SK-N-SH treated with all-trans-retinoic acid at 6 μM for 48 hours (cell line): ENCODE data around the gene WWP2.

Experiments
- ATAC-seq: fragments of 200-7000 bp; cut with Tn5 transposase; 3 replicates; pipeline ENCODE4 v1.9.1; 2020; ENCODE audit warnings: mild to moderate bottlenecking, moderate library complexity
- ARNTL ChIP-seq: fragments of 450-650 bp; formaldehyde crosslinking; IDR thresholded peaks from 2 replicates; pipeline ENCODE4 v1.5.0; 2020; ENCODE audit warnings: low read depth, mild to moderate bottlenecking, moderate library complexity, borderline replicate concordance
- BACH2 ChIP-seq: fragments of 250-450 bp; sonication (Bioruptor Pico); IDR thresholded peaks from 2 replicates; pipeline ENCODE4 v1.9.0; 2021; ENCODE audit warnings: mild to moderate bottlenecking, borderline replicate concordance
- CSDC2 ChIP-seq: fragments of 250-450 bp; sonication (Bioruptor Pico); IDR thresholded peaks from 2 replicates; pipeline ENCODE4 v1.5.0; 2020; ENCODE audit warnings: mild to moderate bottlenecking, moderate library complexity
- ESRRG ChIP-seq: fragments of 250-450 bp; sonication (Bioruptor Pico); IDR thresholded peaks from 2 replicates; pipeline ENCODE4 v1.6.1; 2021; ENCODE audit warnings: mild to moderate bottlenecking
- GLIS3 ChIP-seq: fragments of 250-450 bp; sonication (Bioruptor Pico); IDR thresholded peaks from 2 replicates; pipeline ENCODE4 v1.5.0; 2020; ENCODE audit warnings: mild to moderate bottlenecking, moderate library complexity
- ISL1 ChIP-seq: fragments of 250-450 bp; sonication (Bioruptor Pico); IDR thresholded peaks from 2 replicates; pipeline ENCODE4 v2.1.2; 2022; ENCODE audit warnings: mild to moderate bottlenecking, moderate library complexity
- OSR1 ChIP-seq: fragments of 250-450 bp; sonication (Bioruptor Pico); IDR thresholded peaks from 2 replicates; pipeline ENCODE4 v1.8.0; 2022; ENCODE audit warnings: moderate library complexity, mild to moderate bottlenecking, inconsistent platforms
- PPARA ChIP-seq: fragments of 250-450 bp; sonication (Bioruptor Pico); IDR thresholded peaks from 2 replicates; pipeline ENCODE4 v1.5.0; 2020; ENCODE audit warnings: mild to moderate bottlenecking, borderline replicate concordance
- RARB ChIP-seq: fragments of 250-450 bp; sonication (Bioruptor Pico); IDR thresholded peaks from 2 replicates; pipeline ENCODE4 v1.8.0; 2021; ENCODE audit warnings: mild to moderate bottlenecking, moderate library complexity
- SNAI2 ChIP-seq: fragments of 250-450 bp; sonication (Bioruptor Pico); IDR thresholded peaks from 2 replicates; pipeline ENCODE4 v1.5.0; 2020; ENCODE audit warnings: mild to moderate bottlenecking, moderate library complexity
- TOX ChIP-seq: fragments of 250-450 bp; sonication (Bioruptor Pico); IDR thresholded peaks from 2 replicates; pipeline ENCODE4 v1.8.0; 2021; ENCODE audit warnings: mild to moderate bottlenecking, moderate library complexity, borderline replicate concordance
- ZC3H10 ChIP-seq: fragments of 250-450 bp; sonication (Bioruptor Pico); IDR thresholded peaks from 2 replicates; pipeline ENCODE4 v1.5.1; 2021; ENCODE audit warnings: mild to moderate bottlenecking, moderate library complexity
- ZFP3 ChIP-seq: fragments of 250-450 bp; sonication (Bioruptor Pico); IDR thresholded peaks from 2 replicates; pipeline ENCODE4 v1.5.0; 2020; ENCODE audit warnings: mild to moderate bottlenecking, moderate library complexity
- ZFP30 ChIP-seq: fragments of 450-650 bp; formaldehyde crosslinking; IDR thresholded peaks from 2 replicates; pipeline ENCODE4 v1.5.0; 2022; ENCODE audit warnings: mild to moderate bottlenecking, moderate library complexity
- ZNF565 ChIP-seq: fragments of 450-650 bp; formaldehyde crosslinking; conservative IDR thresholded peaks from 2 replicates; pipeline ENCODE4 v1.5.0; 2020; ENCODE audit warnings: low read depth, mild to moderate bottlenecking, moderate library complexity
- ZNF70 ChIP-seq: fragments of 450-650 bp; formaldehyde crosslinking; IDR thresholded peaks from 2 replicates; pipeline ENCODE4 v1.5.0; 2020; ENCODE audit warnings: mild to moderate bottlenecking, moderate library complexity
- ZNF8 ChIP-seq: fragments of 450-650 bp; formaldehyde crosslinking; IDR thresholded peaks from 2 replicates; pipeline ENCODE4 v1.5.0; 2020; ENCODE audit warnings: mild to moderate bottlenecking, moderate library complexity
- TF ChIP-seq, protein P1 (sequence below): fragments of 250-450 bp; sonication (Bioruptor Pico); IDR thresholded peaks from 2 replicates; pipeline ENCODE4 v1.8.0; 2021; ENCODE audit warnings: low read depth, mild to moderate bottlenecking, moderate library complexity, borderline replicate concordance
- TF ChIP-seq, protein P2 (sequence below): fragments of 250-450 bp; sonication (Bioruptor Pico); IDR thresholded peaks from 2 replicates; pipeline ENCODE4 v1.5.1; 2021; ENCODE audit warnings: mild to moderate bottlenecking, moderate library complexity
- TF ChIP-seq, protein P3 (sequence below): fragments of 250-450 bp; sonication (Bioruptor Pico); IDR thresholded peaks from 2 replicates; pipeline ENCODE4 v1.5.1; 2020; ENCODE audit warnings: low read depth, mild to moderate bottlenecking, moderate library complexity
- TF ChIP-seq, protein P4 (sequence below): fragments of 250-450 bp; sonication (Bioruptor Pico); IDR thresholded peaks from 2 replicates; pipeline ENCODE4 v1.5.0; 2020; ENCODE audit warnings: mild to moderate bottlenecking, moderate library complexity
- TF ChIP-seq, protein P5 (sequence below): fragments of 250-450 bp; sonication (Bioruptor Pico); IDR thresholded peaks from 2 replicates; pipeline ENCODE4 v1.8.0; 2020; ENCODE audit warnings: mild to moderate bottlenecking, moderate library complexity, borderline replicate concordance

Gene WWP2

DNA sequence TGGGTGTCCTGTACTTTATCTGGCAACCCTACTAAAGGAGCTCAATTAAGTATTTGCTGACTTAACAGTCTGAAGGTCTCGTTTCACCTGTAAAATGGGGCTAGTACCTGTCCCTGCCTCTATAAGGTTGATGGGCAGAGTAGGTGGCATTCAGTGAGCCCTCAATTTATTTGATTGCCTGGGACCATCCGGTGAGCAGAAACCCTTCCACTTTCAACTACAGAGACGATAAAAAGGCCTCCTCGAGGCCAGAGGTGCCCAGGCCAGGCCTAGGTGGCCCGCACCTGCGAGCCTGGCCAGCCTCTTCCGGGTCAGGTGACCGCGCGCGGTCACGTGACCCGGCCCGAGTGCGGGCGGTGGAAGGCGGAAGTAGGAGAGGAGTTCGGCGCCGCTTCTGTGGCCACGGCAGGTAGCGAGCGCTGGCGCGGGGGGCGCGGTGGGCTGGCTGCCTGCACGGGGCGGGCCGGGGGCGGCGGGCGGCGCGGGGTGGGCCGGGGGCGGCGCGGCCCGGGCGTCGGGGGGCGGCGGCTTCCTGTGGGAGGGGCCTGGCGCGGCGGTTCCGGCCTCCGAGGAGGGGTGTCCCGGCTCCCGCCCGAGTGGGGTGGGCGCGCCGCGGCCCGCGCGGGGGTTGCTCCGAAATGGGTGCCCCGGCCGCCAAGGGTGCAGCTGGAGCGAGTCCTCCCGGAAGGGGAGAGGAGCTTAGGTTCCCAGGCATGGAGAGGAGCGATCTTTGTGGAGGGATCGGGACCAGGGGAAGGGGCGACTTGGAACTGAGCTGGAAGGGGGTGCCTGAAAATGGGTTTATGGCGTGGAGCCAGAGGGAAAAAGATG, at the start of gene WWP2:
Gene WWP2, plus strand, starts transcription at position 350 of the 831 bp plus-strand sequence. CDS start 24,679 bp downstream, outside the sequence.
- peak; percentile 75 for ATAC-seq
- TF ChIP-seq, protein P1, sequence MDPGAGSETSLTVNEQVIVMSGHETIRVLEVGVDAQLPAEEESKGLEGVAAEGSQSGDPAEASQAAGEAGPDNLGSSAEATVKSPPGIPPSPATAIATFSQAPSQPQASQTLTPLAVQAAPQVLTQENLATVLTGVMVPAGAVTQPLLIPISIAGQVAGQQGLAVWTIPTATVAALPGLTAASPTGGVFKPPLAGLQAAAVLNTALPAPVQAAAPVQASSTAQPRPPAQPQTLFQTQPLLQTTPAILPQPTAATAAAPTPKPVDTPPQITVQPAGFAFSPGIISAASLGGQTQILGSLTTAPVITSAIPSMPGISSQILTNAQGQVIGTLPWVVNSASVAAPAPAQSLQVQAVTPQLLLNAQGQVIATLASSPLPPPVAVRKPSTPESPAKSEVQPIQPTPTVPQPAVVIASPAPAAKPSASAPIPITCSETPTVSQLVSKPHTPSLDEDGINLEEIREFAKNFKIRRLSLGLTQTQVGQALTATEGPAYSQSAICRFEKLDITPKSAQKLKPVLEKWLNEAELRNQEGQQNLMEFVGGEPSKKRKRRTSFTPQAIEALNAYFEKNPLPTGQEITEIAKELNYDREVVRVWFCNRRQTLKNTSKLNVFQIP (CRISPR knock-in tag), result no peak
- TF ChIP-seq CSDC2, result peak; percentile 40; the same call in 1 of the 2 replicates
- no peak for TF ChIP-seq ZC3H10 (CRISPR knock-in tag)
- no peak for TF ChIP-seq ISL1 (CRISPR knock-in tag)
- TF ChIP-seq, protein P2, sequence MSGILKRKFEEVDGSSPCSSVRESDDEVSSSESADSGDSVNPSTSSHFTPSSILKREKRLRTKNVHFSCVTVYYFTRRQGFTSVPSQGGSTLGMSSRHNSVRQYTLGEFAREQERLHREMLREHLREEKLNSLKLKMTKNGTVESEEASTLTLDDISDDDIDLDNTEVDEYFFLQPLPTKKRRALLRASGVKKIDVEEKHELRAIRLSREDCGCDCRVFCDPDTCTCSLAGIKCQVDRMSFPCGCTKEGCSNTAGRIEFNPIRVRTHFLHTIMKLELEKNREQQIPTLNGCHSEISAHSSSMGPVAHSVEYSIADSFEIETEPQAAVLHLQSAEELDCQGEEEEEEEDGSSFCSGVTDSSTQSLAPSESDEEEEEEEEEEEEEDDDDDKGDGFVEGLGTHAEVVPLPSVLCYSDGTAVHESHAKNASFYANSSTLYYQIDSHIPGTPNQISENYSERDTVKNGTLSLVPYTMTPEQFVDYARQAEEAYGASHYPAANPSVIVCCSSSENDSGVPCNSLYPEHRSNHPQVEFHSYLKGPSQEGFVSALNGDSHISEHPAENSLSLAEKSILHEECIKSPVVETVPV (CRISPR knock-in tag), result no peak
- no peak for TF ChIP-seq BACH2
- TF ChIP-seq ZFP3 (CRISPR knock-in tag), result 0 out of 2 replicates have a peak, but pooled peaks have one; percentile 40
- no peak for TF ChIP-seq ARNTL (CRISPR knock-in tag)
- TF ChIP-seq ZNF8 (CRISPR knock-in tag), result no peak
- TF ChIP-seq ZNF70 (CRISPR knock-in tag), result 0 out of 2 replicates have a peak, but pooled peaks have one; percentile 27
- TF ChIP-seq RARB (CRISPR knock-in tag), result no peak
- peak; percentile 76; the same call in 1 of the 2 replicates for TF ChIP-seq SNAI2 (CRISPR knock-in tag)

DNA sequence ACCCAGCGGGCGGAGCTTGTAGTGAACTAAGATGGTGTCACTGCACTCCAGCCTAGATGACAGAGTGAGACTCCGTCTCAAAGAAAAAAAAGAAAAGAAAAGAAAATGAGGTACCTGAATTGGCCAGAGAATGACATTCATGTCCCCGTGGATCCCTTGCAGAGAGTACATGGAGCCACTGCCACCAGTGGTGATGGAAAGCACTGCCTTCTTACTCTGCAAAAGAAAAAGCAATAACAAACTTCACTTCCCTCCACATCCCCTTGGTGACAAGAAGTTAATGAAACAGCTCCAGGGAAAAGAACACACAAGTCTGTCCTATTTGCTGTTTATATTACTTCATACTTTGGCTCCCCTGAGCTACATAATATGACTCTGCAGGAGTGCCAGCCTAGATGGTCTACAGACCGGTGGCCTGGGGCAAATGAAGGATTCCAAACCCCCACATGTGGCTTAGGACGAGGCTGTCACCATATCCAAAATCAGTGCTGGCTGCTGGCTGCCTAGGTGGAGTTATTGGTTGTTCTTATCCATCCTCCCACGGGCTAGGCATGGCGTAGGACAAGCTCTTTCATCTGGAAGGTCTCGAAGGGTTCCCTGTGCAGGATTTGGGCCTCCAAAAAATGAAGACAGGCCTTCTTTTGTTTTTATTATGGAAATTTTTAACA, 49.1 kb upstream of the WWP2 start:
- no peak for ATAC-seq
- TF ChIP-seq TOX (CRISPR knock-in tag) (no peak), ESRRG (CRISPR knock-in tag) (no peak), BACH2 (no peak), PPARA (CRISPR knock-in tag) (no peak), ZFP3 (CRISPR knock-in tag) (no peak), ZNF70 (CRISPR knock-in tag) (no peak)
- TF ChIP-seq, all 23 proteins: peak for 0

DNA sequence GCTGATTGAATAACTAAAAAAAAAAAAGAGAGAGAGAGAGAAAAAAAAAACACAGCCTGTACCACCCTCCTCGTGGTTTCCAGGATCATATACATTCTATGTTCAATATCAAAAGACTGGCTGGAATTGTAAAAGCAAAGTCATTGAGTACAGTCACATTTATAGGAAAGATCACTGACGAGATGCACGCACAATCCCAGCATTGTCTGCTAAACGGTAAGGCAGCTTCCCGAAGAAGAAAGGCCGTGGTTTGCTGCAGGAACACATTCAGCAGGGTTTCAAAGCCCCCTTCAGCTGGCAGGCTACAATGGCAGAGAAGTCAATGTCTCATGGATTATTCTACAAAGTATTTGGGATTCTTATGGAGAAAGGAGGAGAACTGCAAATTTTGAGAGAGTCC, 45.1 kb upstream of the WWP2 start:
- no peak for ATAC-seq
- no peak for TF ChIP-seq OSR1 (CRISPR knock-in tag)
- TF ChIP-seq ZNF70 (CRISPR knock-in tag), result no peak
- no peak for TF ChIP-seq TOX (CRISPR knock-in tag)
- TF ChIP-seq, protein P3, sequence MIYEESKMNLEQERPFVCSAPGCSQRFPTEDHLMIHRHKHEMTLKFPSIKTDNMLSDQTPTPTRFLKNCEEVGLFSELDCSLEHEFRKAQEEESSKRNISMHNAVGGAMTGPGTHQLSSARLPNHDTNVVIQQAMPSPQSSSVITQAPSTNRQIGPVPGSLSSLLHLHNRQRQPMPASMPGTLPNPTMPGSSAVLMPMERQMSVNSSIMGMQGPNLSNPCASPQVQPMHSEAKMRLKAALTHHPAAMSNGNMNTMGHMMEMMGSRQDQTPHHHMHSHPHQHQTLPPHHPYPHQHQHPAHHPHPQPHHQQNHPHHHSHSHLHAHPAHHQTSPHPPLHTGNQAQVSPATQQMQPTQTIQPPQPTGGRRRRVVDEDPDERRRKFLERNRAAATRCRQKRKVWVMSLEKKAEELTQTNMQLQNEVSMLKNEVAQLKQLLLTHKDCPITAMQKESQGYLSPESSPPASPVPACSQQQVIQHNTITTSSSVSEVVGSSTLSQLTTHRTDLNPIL (CRISPR knock-in tag), result no peak
- TF ChIP-seq, protein P2 (CRISPR knock-in tag), result no peak
- no peak for TF ChIP-seq ZNF8 (CRISPR knock-in tag)
- TF ChIP-seq CSDC2, result no peak
- no peak for TF ChIP-seq GLIS3 (CRISPR knock-in tag)
- no peak for TF ChIP-seq ZNF565 (CRISPR knock-in tag)
- no peak for TF ChIP-seq RARB (CRISPR knock-in tag)
- no peak for TF ChIP-seq ZFP30
- no peak for TF ChIP-seq ESRRG (CRISPR knock-in tag)
- TF ChIP-seq, protein P4, sequence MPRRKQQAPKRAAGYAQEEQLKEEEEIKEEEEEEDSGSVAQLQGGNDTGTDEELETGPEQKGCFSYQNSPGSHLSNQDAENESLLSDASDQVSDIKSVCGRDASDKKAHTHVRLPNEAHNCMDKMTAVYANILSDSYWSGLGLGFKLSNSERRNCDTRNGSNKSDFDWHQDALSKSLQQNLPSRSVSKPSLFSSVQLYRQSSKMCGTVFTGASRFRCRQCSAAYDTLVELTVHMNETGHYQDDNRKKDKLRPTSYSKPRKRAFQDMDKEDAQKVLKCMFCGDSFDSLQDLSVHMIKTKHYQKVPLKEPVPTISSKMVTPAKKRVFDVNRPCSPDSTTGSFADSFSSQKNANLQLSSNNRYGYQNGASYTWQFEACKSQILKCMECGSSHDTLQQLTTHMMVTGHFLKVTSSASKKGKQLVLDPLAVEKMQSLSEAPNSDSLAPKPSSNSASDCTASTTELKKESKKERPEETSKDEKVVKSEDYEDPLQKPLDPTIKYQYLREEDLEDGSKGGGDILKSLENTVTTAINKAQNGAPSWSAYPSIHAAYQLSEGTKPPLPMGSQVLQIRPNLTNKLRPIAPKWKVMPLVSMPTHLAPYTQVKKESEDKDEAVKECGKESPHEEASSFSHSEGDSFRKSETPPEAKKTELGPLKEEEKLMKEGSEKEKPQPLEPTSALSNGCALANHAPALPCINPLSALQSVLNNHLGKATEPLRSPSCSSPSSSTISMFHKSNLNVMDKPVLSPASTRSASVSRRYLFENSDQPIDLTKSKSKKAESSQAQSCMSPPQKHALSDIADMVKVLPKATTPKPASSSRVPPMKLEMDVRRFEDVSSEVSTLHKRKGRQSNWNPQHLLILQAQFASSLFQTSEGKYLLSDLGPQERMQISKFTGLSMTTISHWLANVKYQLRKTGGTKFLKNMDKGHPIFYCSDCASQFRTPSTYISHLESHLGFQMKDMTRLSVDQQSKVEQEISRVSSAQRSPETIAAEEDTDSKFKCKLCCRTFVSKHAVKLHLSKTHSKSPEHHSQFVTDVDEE (CRISPR knock-in tag), result no peak
- TF ChIP-seq, protein P1 (CRISPR knock-in tag), result no peak
- TF ChIP-seq, protein P5, sequence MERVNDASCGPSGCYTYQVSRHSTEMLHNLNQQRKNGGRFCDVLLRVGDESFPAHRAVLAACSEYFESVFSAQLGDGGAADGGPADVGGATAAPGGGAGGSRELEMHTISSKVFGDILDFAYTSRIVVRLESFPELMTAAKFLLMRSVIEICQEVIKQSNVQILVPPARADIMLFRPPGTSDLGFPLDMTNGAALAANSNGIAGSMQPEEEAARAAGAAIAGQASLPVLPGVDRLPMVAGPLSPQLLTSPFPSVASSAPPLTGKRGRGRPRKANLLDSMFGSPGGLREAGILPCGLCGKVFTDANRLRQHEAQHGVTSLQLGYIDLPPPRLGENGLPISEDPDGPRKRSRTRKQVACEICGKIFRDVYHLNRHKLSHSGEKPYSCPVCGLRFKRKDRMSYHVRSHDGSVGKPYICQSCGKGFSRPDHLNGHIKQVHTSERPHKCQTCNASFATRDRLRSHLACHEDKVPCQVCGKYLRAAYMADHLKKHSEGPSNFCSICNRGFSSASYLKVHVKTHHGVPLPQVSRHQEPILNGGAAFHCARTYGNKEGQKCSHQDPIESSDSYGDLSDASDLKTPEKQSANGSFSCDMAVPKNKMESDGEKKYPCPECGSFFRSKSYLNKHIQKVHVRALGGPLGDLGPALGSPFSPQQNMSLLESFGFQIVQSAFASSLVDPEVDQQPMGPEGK (CRISPR knock-in tag), result no peak
- no peak for TF ChIP-seq ISL1 (CRISPR knock-in tag)
- no peak for TF ChIP-seq ZC3H10 (CRISPR knock-in tag)
